Hepatocyte (in vitro differentiated cells): ENCODE data around the gene KBTBD4. TPM values are rescaled to one million over a fixed set of nuclear protein-coding genes. Genes with fewer than 3 reads are reported as not detected.

Source experiments
- DNase-seq: peaks from one replicate; pipeline ENCODE4 v3.0.0-alpha.2; 2016; ENCODE audit warnings: low spot score
- H2AFZ ChIP-seq: fragments of 200-600 bp; sonication (generic); 2 replicates; pipeline ENCODE4 v1.6.0; 2016; ENCODE audit warnings: antibody characterized with exemption, mild to moderate bottlenecking
- H3K27ac ChIP-seq: fragments of 200-600 bp; sonication (generic); 2 replicates; pipeline ENCODE4 v1.5.1; 2016; ENCODE audit warnings: mild to moderate bottlenecking
- H3K27me3 ChIP-seq: fragments of 200-600 bp; sonication (generic); 2 replicates; pipeline ENCODE4 v1.6.1; 2016
- H3K36me3 ChIP-seq: fragments of 200-600 bp; sonication (generic); replicated peaks from 2 replicates; pipeline ENCODE4 v1.5.1; 2016; ENCODE audit warnings: low read depth; ENCODE audit not compliant: insufficient read depth
- H3K4me1 ChIP-seq: fragments of 200-600 bp; sonication (generic); 2 replicates; pipeline ENCODE4 v1.5.1; 2016; ENCODE audit warnings: mild to moderate bottlenecking, moderate library complexity; ENCODE audit not compliant: insufficient read depth
- H3K4me2 ChIP-seq: fragments of 200-600 bp; sonication (generic); 2 replicates; pipeline ENCODE4 v1.6.0; 2016
- H3K4me3 ChIP-seq: fragments of 200-600 bp; sonication (generic); 2 replicates; pipeline ENCODE4 v1.5.1; 2016; ENCODE audit warnings: mild to moderate bottlenecking
- H3K79me2 ChIP-seq: fragments of 200-600 bp; sonication (generic); 2 replicates; pipeline ENCODE4 v1.6.0; 2017; ENCODE audit warnings: mild to moderate bottlenecking
- H3K9me2 ChIP-seq: fragments of 200-600 bp; sonication (generic); replicated peaks from 2 replicates; pipeline ENCODE4 v1.6.0; 2017; ENCODE audit warnings: mild to moderate bottlenecking; ENCODE audit not compliant: insufficient read depth
- H3K9me3 ChIP-seq: fragments of 200-600 bp; sonication (generic); 2 replicates; pipeline ENCODE4 v1.5.1; 2016; ENCODE audit warnings: low read depth, mild to moderate bottlenecking
- H4K20me1 ChIP-seq: fragments of 200-600 bp; sonication (generic); 2 replicates; pipeline ENCODE4 v1.6.0; 2016; ENCODE audit warnings: mild to moderate bottlenecking; ENCODE audit not compliant: insufficient read depth, poor library complexity, severe bottlenecking
- CTCF ChIP-seq: fragments of 200-600 bp; sonication (generic); IDR thresholded peaks from 2 replicates; pipeline ENCODE4 v1.5.1; 2016; ENCODE audit warnings: antibody characterized with exemption, mild to moderate bottlenecking; ENCODE audit not compliant: poor library complexity
- EZH2 ChIP-seq: fragments of 200-600 bp; sonication (generic); IDR thresholded peaks from 2 replicates; pipeline ENCODE4 v1.6.1; 2016; ENCODE audit warnings: antibody characterized with exemption, mild to moderate bottlenecking, borderline replicate concordance
- EZH2phosphoT487 ChIP-seq: fragments of 200-600 bp; sonication (generic); IDR thresholded peaks from one replicate; pipeline ENCODE4 v1.6.1; 2018; ENCODE audit warnings: antibody characterized with exemption, mild to moderate bottlenecking, low read depth, moderate library complexity; ENCODE audit not compliant: unreplicated experiment, severe bottlenecking
- WGBS: methylation state at CpG from one replicate; pipeline ENCODE4 v1.1.6; 2016; ENCODE audit warnings: low lambda C conversion rate; ENCODE audit errors: missing lambda C conversion rate; 5-methylcytosine and 5-hydroxymethylcytosine counted together
- polyA plus RNA-seq: library from polyadenylated mRNA; unstranded; fragments of >200 nt; fragmentation: Nextera tagmentation; extraction: Ambion mirVana; gene quantifications from 2 replicates; pipeline ENCODE4 v1.2.1, GENCODE V29; 2016
- total RNA-seq: library from RNA; depleted of rRNA; stranded (reverse); fragments of >200 nt; gene quantifications from 2 replicates; pipeline ENCODE4 v1.2.3, GENCODE V29; 2014

KBTBD4 gene
- total and polyA plus RNA-seq, 2 experiments from 2014 or later: 14.6 to 18.2 TPM

GRCh38 chr11:47595967-47596366 lies 17.2 kb upstream of the KBTBD4 start:
- Histone ChIP-seq H3K4me2 (no peak overlapping the region), H3K79me2 (no peaks in the 10 kb centered on the region), H3K4me1 (no peaks in the 10 kb centered on the region), H3K36me3 (no peaks in the 10 kb centered on the region), H3K9me2 (no peaks in the 10 kb centered on the region), H2AFZ (no peak overlapping the region), H3K27me3 (peaks cover 44% of the 10 kb centered on the region), H3K27ac (no peak overlapping the region), H3K4me3 (no peak overlapping the region), H3K9me3 (no peaks in the 10 kb centered on the region), H4K20me1 (no peaks in the 10 kb centered on the region)
- 100% methylated on average over 1 of the region's 1 CpG for WGBS
- TF ChIP-seq EZH2phosphoT487: no peak
- TF ChIP-seq CTCF: no peak
- TF ChIP-seq EZH2: no peak
- no peak for DNase-seq

- 76% methylated on average over 7 of the region's 7 CpGs for WGBS
- no peaks in the 10 kb centered on the region for H3K36me3 ChIP-seq
- no peak overlapping the region for H2AFZ ChIP-seq
- H3K4me1 ChIP-seq: no peaks in the 10 kb centered on the region
- no peaks in the 10 kb centered on the region for H3K9me3 ChIP-seq
- no peaks in the 10 kb centered on the region for H4K20me1 ChIP-seq
- TF ChIP-seq EZH2 (no peak), CTCF (no peak), EZH2phosphoT487 (no peak)
- H3K79me2 ChIP-seq: no peaks in the 10 kb centered on the region
- no peak overlapping the region for H3K4me2 ChIP-seq
- no peak overlapping the region for H3K27ac ChIP-seq
- H3K27me3 ChIP-seq: peaks cover 44% of the 10 kb centered on the region
- H3K9me2 ChIP-seq: no peaks in the 10 kb centered on the region
- no peak overlapping the region for H3K4me3 ChIP-seq
- DNase-seq: no peak
Measured at GRCh38 chr11:47595029-47595428, 16.3 kb upstream of the KBTBD4 start.

- peak within 1 kb of the TSS; percentile 90 for H3K4me2 ChIP-seq
- no peaks in the 10 kb centered on the region for H3K9me3 ChIP-seq
- H3K27me3 ChIP-seq: peaks cover 44% of the 10 kb centered on the region
- 3% methylated on average over 32 of the region's 48 CpGs for WGBS
- no peaks in the 10 kb centered on the region for H4K20me1 ChIP-seq
- H3K9me2 ChIP-seq: no peaks in the 10 kb centered on the region
- TF ChIP-seq EZH2 (peak; percentile 84), EZH2phosphoT487 (no peak)
- no peak for DNase-seq
- H2AFZ ChIP-seq: no peak within 1 kb of the TSS
- H3K4me1 ChIP-seq: no peaks in the 10 kb centered on the region
- no peaks in the 10 kb centered on the region for H3K36me3 ChIP-seq
- H3K79me2 ChIP-seq: no peaks in the 10 kb centered on the region
- H3K4me3 ChIP-seq: peak within 1 kb of the TSS; percentile 41
- no peak within 1 kb of the TSS for H3K27ac ChIP-seq
Measured at GRCh38 chr11:47593934-47594855, 15.4 kb upstream of the KBTBD4 start, which contains the start of gene C1QTNF4. Gene C1QTNF4, minus strand, starts transcription at chr11:47594411. Its CDS starts 3,601 bp downstream, at chr11:47590810.

- Histone ChIP-seq H3K9me3 (no peaks in the 10 kb centered on the region), H3K9me2 (no peaks in the 10 kb centered on the region), H3K36me3 (no peaks in the 10 kb centered on the region), H4K20me1 (no peaks in the 10 kb centered on the region), H3K4me2 (peak overlapping the region; percentile 90), H3K4me3 (peak overlapping the region; percentile 41), H3K27ac (no peak overlapping the region), H3K79me2 (no peaks in the 10 kb centered on the region), H2AFZ (no peak overlapping the region), H3K27me3 (peaks cover 44% of the 10 kb centered on the region), H3K4me1 (no peaks in the 10 kb centered on the region)
- no peak for DNase-seq
- 11% methylated on average over 6 of the region's 6 CpGs for WGBS
- TF ChIP-seq EZH2phosphoT487 (no peak), EZH2 (peak; percentile 45), CTCF (no peak)
Measured at GRCh38 chr11:47593492-47593933, 14.7 kb upstream of the KBTBD4 start.
